ENCODE measurements around the gene NMUR2.

Gene NMUR2

GRCh38 chr5:152405145-152405544 lies at the start of gene NMUR2:
NMUR2 (minus strand) TSS chr5:152405279; CDS start chr5:152405113, 166 bp downstream.
- no peak for DNase-seq (ENCODE audit: low read depth in 4 of 4, low spot score in 1 of 4)

DNA sequence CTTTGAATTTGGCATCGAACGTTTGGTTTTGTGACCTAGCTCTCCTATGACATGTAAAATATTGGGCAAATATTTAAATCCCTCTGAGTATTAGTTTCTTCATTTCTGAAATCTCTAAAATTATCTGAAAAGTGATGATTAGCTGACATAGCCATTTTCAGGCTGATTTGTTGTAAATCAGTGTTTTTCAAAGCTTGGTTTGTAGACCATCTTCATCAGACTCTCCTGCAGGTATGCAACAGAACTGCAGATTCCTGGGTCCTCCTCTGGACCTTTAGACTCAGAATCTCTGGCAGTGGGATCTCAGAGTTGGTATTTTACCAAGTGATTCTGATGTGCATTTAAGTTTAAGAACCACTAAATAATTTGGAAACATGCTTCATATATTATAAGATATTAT lies 38.9 kb upstream of the NMUR2 start:
- DNase-seq (ENCODE audit: low read depth in 4 of 4, low spot score in 1 of 4), result no peak

DNA sequence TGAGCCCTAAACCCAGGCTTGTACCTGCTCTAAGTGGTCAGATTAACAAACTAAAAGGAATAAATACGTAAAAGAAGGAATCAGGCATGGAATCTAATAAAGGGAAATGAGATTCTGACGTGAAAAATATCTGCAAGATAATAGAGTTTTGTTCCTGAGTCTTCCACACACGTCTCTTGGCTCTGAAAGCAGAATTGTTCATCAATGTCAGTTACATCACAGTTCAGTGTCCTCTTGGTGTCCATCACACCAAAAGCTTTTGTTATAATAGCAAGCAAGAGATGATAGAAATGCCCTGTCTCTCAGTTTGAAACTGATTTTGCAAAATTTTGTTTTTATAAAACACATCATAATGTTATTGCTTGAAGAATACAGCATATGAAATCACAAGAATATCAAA lies 34.7 kb upstream of the NMUR2 start:
- DNase-seq (ENCODE audit: low read depth in 4 of 4, low spot score in 1 of 4), result no peak

DNA sequence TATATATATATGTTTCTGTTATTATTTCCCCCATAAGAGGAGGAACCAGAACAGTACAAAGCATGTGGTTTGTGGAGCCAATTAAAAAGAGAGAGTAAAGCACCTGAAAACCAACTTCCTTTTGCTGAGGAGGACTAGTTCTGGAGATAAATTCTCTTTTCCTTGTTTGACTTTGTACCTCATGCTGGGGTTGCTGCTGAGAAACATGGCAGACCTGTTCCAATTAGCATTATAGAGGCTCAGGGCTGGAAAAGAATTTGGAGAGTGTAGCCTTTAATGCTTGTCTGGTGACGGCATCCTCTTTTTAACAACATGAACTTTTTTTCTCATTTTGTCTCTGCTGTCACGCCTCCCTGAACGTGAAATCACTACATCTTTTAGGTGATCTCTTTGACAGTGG lies 32.8 kb upstream of the NMUR2 start:
- DNase-seq (ENCODE audit: low read depth in 4 of 4, low spot score in 1 of 4), result no peak

GRCh38 chr5:152427721-152428120 lies 22.6 kb upstream of the NMUR2 start:
- no peak for DNase-seq (ENCODE audit: low read depth in 4 of 4, low spot score in 1 of 4)

DNA sequence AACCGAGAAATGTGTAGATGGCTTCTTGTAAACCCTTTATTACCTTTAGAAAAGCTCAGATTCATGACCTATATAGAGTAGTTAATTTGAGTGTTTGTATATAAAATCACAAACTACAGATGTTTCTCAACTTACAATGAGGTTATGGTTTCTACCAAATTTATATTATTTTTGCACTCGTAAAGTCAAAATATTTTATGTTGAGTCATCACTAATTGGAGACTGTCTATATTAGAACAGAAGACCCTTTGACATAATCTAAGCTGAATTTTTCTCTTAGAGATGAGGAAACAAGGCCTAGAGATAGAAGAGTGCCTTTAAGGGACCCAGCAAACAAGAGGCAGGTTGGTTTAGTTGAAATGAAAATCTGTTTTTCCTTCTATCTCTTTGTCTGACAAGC lies 20.0 kb upstream of the NMUR2 start:
- DNase-seq (ENCODE audit: low read depth in 4 of 4, low spot score in 1 of 4), result no peak

- DNase-seq (ENCODE audit: low read depth in 4 of 4, low spot score in 1 of 4), result no peak
Measured at GRCh38 chr5:152424501-152424900, 19.4 kb upstream of the NMUR2 start.

- DNase-seq (ENCODE audit: low read depth in 4 of 4, low spot score in 1 of 4), result no peak
Measured at GRCh38 chr5:152422081-152422480, 17.0 kb upstream of the NMUR2 start.

DNA sequence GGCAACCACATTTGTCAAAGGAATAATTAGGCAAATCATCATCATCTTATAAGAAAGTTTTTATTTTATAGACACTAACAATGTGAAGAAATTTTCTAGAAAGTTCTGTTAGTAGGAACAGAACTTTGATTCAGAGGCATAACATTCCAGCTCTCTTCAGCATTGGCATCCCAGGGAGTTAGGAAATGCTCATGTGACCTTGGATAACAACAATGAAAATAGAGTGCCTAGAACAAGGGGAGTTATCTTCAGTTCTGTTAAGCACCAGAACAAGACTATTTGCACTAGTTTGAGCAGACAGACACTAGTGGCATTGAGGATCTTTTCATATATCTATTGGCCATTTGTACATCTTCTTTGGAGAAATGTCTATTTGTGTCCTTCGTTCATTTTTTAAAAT lies 7.0 kb upstream of the NMUR2 start:
- DNase-seq (ENCODE audit: low read depth in 4 of 4, low spot score in 1 of 4), result no peak

DNA sequence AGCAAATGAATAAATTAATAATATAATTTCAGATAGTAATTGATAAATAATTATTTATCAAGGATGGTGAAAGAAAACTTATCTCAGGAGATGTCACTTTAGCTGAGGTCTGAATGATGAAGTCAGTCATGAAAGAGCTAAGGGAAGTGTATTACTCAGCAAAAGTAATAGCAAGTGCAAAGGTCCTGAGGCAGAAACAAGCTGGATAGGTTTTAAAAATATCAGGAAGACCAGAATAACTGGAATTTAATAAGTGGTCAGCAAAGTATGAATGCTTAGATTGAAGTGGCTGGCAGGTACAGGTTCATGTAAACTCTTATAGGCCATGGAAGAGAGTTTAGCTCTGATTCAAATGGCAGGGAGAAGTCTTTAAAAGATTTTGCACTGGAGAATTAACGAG lies 1.0 kb upstream of the NMUR2 start:
- DNase-seq (ENCODE audit: low read depth in 4 of 4, low spot score in 1 of 4), result no peak

DNA sequence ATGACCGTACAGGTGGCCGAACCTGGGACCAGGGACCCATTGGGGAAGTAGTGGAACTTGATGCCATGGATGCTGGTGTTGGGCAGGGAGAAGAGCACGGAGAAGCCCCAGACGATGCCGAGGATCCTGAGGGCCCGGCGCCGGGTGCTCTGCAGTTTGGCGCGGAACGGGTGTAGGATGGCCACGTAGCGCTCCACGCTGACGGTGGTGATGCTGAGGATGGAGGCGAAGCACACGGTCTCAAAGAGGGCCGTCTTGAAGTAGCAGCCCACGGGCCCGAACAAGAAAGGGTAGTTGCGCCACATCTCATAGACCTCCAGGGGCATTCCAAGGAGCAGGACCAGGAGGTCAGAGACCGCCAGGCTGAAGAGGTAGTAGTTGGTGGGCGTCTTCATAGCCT lies 585 bp downstream of the NMUR2 start:
- DNase-seq (ENCODE audit: low read depth in 4 of 4, low spot score in 1 of 4), result no peak

DNA sequence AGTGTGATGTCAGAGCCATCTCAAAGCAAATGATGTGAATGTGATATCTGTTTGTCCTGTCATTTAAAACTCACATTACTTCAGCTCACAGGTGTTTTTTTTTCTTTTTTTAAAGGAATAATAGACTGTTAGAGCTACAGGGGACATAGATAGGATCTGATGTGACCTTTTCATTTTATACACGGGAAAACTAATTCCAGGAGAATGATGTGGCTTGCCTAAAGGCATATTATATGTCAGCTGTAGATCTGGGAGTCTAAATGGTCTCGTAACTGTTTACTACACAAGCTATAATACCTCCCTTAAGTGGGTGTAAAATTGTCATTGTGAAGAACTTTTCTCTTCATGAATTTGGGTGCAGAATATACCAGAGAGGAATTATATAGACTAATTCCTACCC lies 2.0 kb downstream of the NMUR2 start:
- DNase-seq (ENCODE audit: low read depth in 4 of 4, low spot score in 1 of 4), result no peak

GRCh38 chr5:152400846-152401245 lies 4.2 kb downstream of the NMUR2 start:
- no peak for DNase-seq (ENCODE audit: low read depth in 4 of 4, low spot score in 1 of 4)

DNA sequence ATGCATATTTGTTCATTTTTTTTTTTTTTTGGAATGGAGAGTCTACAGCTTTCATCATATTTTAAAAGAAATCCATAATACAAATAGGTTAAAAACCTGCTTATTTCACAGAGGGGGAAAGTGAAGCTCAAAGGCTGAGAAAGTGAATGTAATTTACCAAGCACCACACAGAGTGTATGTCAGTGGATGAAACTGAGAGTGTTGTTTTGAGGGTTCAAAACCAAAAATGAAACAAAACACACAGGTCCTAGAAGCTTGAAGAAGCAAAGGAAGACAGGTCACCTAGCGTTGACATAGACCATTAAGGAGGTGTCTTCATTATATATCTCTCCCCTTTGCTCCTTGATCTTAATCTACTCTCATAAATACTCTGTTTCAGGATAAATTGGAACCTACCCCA lies 7.5 kb downstream of the NMUR2 start:
- no peak for DNase-seq (ENCODE audit: low read depth in 4 of 4, low spot score in 1 of 4)

- DNase-seq (ENCODE audit: low read depth in 4 of 4, low spot score in 1 of 4), result no peak
Measured at GRCh38 chr5:152393441-152393840, 11.6 kb downstream of the NMUR2 start.

GRCh38 chr5:152389208-152389849 lies 15.8 kb downstream of the NMUR2 start:
- no peak for DNase-seq (ENCODE audit: low read depth in 4 of 4, low spot score in 1 of 4)

- DNase-seq (ENCODE audit: low read depth in 4 of 4, low spot score in 1 of 4), result no peak
Measured at GRCh38 chr5:152388610-152389009, 16.5 kb downstream of the NMUR2 start.

DNA sequence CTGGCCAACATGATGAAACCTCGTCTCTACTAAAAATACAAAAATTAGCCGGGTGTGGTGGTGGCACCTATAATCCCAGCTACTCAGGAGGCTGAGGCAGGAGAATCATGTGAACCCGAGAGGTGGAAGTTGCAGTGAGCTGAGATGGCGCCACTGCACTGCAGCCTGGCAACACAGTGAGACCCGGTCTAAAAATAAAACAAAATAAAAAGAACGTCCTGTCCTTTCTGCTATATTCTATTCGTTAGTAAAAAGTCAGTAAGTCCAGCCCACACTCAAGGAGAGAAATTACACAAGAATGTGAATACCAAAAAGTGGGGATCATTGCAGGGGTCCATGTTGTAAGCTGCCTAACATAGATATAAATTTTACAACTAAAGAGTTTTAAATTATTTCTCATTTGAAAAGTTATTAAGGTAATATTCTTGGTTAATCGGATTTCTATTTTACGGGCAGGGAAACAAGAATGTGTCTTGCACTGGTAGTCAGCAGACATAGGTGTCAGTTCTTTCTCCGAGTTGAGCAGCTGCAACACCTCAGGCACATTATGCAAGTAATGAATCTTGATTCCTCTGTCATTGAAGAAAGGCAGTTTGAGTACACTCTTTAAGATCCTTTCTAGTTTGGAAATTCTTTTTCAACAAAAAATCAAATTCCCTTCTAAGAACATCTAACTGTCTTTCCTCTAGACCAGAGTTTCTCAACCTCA lies 24.5 kb downstream of the NMUR2 start:
- no peak for DNase-seq (ENCODE audit: low read depth in 4 of 4, low spot score in 1 of 4)

GRCh38 chr5:152379331-152379730 lies 25.7 kb downstream of the NMUR2 start:
- no peak for DNase-seq (ENCODE audit: low read depth in 4 of 4, low spot score in 1 of 4)

DNA sequence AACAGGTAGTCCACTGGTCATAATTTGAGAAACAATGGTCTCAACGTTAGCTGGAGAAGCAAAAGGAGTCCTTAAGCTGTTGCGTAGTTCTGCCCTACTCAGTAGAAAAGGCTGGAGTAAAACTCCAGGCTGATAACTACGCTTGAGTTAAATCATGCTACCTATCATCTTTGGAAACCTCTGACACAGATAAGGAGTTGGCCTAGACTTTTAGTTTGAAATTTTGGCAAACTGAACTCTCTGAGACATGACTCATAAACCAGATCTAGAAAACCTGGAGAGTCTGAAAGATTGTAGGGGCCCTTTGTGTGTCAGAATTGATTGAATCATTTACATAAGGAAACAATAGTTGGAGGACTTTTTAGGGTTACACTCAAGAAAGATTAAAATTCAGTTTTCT lies 26.3 kb downstream of the NMUR2 start:
- DNase-seq (ENCODE audit: low read depth in 4 of 4, low spot score in 1 of 4), result no peak

GRCh38 chr5:152376886-152377285 lies 28.2 kb downstream of the NMUR2 start:
- DNase-seq (ENCODE audit: low read depth in 4 of 4, low spot score in 1 of 4), result no peak

DNA sequence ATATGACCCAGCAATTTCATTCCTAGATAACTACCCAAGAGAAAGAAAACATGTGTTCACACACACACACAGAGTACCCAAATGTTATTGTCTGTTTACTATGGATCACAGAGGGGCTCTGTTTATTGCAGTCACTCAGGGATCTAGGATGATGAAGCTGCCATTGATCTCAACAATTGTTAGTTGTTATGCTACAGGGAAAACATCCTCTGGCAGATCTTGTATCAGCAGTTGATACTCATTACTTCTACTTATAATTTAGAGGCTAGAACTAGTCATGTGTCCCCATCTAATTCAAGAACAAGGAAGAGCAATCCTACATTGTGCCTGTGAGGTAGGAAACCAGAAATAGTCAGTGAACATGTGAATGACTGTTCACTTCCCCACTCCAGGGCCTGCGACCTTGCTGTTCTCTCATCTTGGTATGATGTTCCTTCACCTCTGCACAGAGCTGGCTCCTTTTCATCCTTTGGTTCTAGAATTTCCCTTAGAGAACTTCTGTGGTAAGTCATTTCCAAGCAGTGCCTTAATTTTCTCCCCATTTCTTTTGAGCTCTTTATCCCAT lies 30.3 kb downstream of the NMUR2 start:
- DNase-seq (ENCODE audit: low read depth in 4 of 4, low spot score in 1 of 4), result no peak

DNA sequence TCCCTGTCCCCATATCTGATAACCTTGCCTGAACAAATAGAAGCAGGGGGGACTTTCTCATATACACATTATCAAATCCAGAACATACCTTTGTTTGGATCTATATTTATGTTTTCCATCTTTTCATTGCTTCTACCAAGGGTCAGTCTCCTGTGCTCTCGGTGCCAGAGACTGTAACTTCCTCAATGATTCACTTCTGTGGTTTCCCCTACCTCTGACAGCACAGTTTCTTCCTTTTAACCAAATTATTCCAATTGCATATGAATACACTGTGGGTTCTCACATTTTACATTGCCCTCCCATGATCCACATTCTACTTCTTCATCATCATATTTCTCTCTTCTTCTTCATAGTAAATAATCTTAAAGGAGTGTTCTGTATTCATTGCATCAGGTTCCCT lies 32.2 kb downstream of the NMUR2 start:
- DNase-seq (ENCODE audit: low read depth in 4 of 4, low spot score in 1 of 4), result no peak
